ENCODE results near the gene HESX1. TPM values are rescaled to one million over a fixed set of nuclear protein-coding genes. Genes with fewer than 3 reads are reported as not detected.

The HESX1 gene
- polyA plus RNA-seq (2013, experiment 1 of 2; ENCODE audit: insufficient read length): 0.41 TPM
- polyA plus RNA-seq (2013, experiment 2 of 2; ENCODE audit: insufficient read length): 0.43 TPM

- no peak for DNase-seq
These were observed at the start of gene HESX1 for GRCh38 chr3:57199895-57200297. Gene HESX1, minus strand, starts transcription at chr3:57199978. Its CDS starts 60 bp downstream, at chr3:57199918.

- no peak for DNase-seq
These were observed 45.2 kb upstream of the HESX1 start for GRCh38 chr3:57244946-57245345.

- no peak for DNase-seq
These were observed 35.1 kb upstream of the HESX1 start for GRCh38 chr3:57234613-57235575.

- no peak for DNase-seq
These were observed 34.0 kb upstream of the HESX1 start for GRCh38 chr3:57233799-57234198.

GRCh38 chr3:57230006-57230405 is 30.2 kb upstream of the HESX1 start:
- DNase-seq: no peak

GRCh38 chr3:57227930-57228751 is 28.4 kb upstream of the HESX1 start:
- DNase-seq: peak; percentile 56

GRCh38 chr3:57227204-57227929 is 27.6 kb upstream of the HESX1 start, which contains the start of gene APPL1:
Gene APPL1, plus strand, starts transcription at chr3:57227729. Its CDS starts 155 bp downstream, at chr3:57227884.
- peak; percentile 91 for DNase-seq

- DNase-seq: no peak
These were observed 26.4 kb upstream of the HESX1 start for GRCh38 chr3:57226176-57226575.

- peak; percentile 11 for DNase-seq
These were observed 25.1 kb upstream of the HESX1 start for GRCh38 chr3:57224856-57225255.

GRCh38 chr3:57221883-57222282 is 22.1 kb upstream of the HESX1 start:
- peak; percentile 21 for DNase-seq

GRCh38 chr3:57206423-57206822 is 6.6 kb upstream of the HESX1 start:
- DNase-seq: no peak

GRCh38 chr3:57194641-57195040 is 5.1 kb downstream of the HESX1 start:
- DNase-seq: no peak

GRCh38 chr3:57192028-57192427 is 7.8 kb downstream of the HESX1 start:
- DNase-seq: no peak

GRCh38 chr3:57184526-57184925 is 15.3 kb downstream of the HESX1 start:
- DNase-seq: no peak

- no peak for DNase-seq
These were observed 20.0 kb downstream of the HESX1 start for GRCh38 chr3:57179580-57180410.

GRCh38 chr3:57176045-57176444 is 23.7 kb downstream of the HESX1 start:
- no peak for DNase-seq

GRCh38 chr3:57173687-57174086 is 26.1 kb downstream of the HESX1 start:
- DNase-seq: no peak

- no peak for DNase-seq
These were observed 28.8 kb downstream of the HESX1 start for GRCh38 chr3:57170946-57171345.

- DNase-seq: peak; percentile 64
These were observed 29.7 kb downstream of the HESX1 start for GRCh38 chr3:57169872-57170623.

GRCh38 chr3:57169108-57169507 is 30.7 kb downstream of the HESX1 start:
- no peak for DNase-seq

GRCh38 chr3:57168151-57168550 is 31.6 kb downstream of the HESX1 start:
- DNase-seq: no peak

Data from fibroblast of skin of back (primary cell).